Endothelial cell of umbilical vein (primary cell): ENCODE data around the gene ZNF202. TPM values are rescaled to one million over a fixed set of nuclear protein-coding genes. Genes with fewer than 3 reads are reported as not detected.
A peak's percentile ranks its signal among the peaks of the same experiment; 100 is the strongest.

ENCODE experiments used
- BruUV-seq: library from RNA; stranded (reverse); fragments of 400-500 nt; replicated peaks from 2 replicates; lab custom pipeline; 2021; lab: Mats Ljungman, UMichigan
- CTCF ChIA-PET: fragments of 300-600, 350-600 bp; sonication (Branson Sonifier 250); formaldehyde crosslinking; loops from one replicate; lab custom pipeline; 2021; ENCODE audit warnings: antibody characterized with exemption, inconsistent platforms; lab: Charles Lee
- POLR2A ChIA-PET: fragments of 300-600, 350-600 bp; sonication (Branson Sonifier 250); formaldehyde crosslinking; loops from one replicate; lab custom pipeline; 2021; ENCODE audit warnings: antibody characterized with exemption, inconsistent platforms; lab: Charles Lee
- DNase-seq: peaks from one replicate; pipeline ENCODE4 v3.0.0-alpha.2; 2011; ENCODE audit warnings: low read depth, low spot score
- FAIRE-seq: peaks from 2 replicates; lab custom pipeline; 2011; peaks lifted over from hg19 to GRCh38; lab: Jason Lieb, UNC
- H2AFZ ChIP-seq: 2 replicates; pipeline ENCODE4 v1.6.0; 2012; ENCODE audit warnings: low read depth, low read length, control low read depth, inconsistent platforms
- H3K27ac ChIP-seq: 2 replicates; pipeline ENCODE4 v1.5.1; 2011; ENCODE audit warnings: low read depth, mild to moderate bottlenecking, control low read depth, low read length, moderate library complexity; ENCODE audit not compliant: insufficient read depth
- H3K27me3 ChIP-seq, 2 experiments: 2 replicates each; pipeline versions ENCODE4 v1.6.0 to v1.6.1; 2011; ENCODE audit warnings: low read length in 2 of 2, mixed read lengths in 1 of 2; ENCODE audit not compliant: control insufficient read depth in 2 of 2, insufficient read depth in 2 of 2
- H3K36me3 ChIP-seq, 2 experiments: 2 replicates in 1 of 2; 3 replicates in 1 of 2; pipeline ENCODE4 v1.5.1; 2011; ENCODE audit warnings: low read length in 2 of 2, mild to moderate bottlenecking in 1 of 2, moderate library complexity in 1 of 2; ENCODE audit not compliant: control insufficient read depth in 2 of 2, insufficient read depth in 2 of 2; ENCODE audit errors: extremely low read depth in 1 of 2
- H3K4me1 ChIP-seq: 3 replicates; pipeline ENCODE4 v1.5.1; 2011; ENCODE audit warnings: mild to moderate bottlenecking, low read length; ENCODE audit not compliant: control insufficient read depth, insufficient read depth; ENCODE audit errors: extremely low read depth
- H3K4me2 ChIP-seq: 2 replicates; pipeline ENCODE4 v1.6.1; 2011; ENCODE audit warnings: low read length, control low read depth, mixed read lengths; ENCODE audit not compliant: insufficient read depth
- H3K4me3 ChIP-seq, 3 experiments: fragments of 200-600 bp in 1 of 3; sonication (generic), shearing (Covaris generic) in 1 of 3; replicated peaks in 1 of 3; 2 replicates each; pipeline ENCODE4 v1.5.1; 2011 to 2016; ENCODE audit warnings: control low read depth in 3 of 3, low read length in 3 of 3, mild to moderate bottlenecking in 2 of 3, inconsistent platforms in 1 of 3, low read depth in 1 of 3, moderate library complexity in 1 of 3; ENCODE audit not compliant: insufficient read depth in 1 of 3
- H3K79me2 ChIP-seq: 2 replicates; pipeline ENCODE4 v1.6.0; 2012; ENCODE audit warnings: low read length, inconsistent platforms; ENCODE audit not compliant: control insufficient read depth, insufficient read depth
- H3K9ac ChIP-seq: replicated peaks from 2 replicates; pipeline ENCODE3; 2011; ENCODE audit warnings: low read length, control low read depth; ENCODE audit not compliant: insufficient read depth; ENCODE audit errors: extremely low read depth
- H3K9me1 ChIP-seq: replicated peaks from 3 replicates; pipeline ENCODE4 v1.6.0; 2011; ENCODE audit warnings: mild to moderate bottlenecking, low read length; ENCODE audit not compliant: control insufficient read depth, insufficient read depth; ENCODE audit errors: extremely low read depth
- H3K9me3 ChIP-seq: replicated peaks from 2 replicates; pipeline ENCODE4 v1.5.1; 2012; ENCODE audit warnings: low read length, inconsistent platforms; ENCODE audit not compliant: control insufficient read depth, insufficient read depth
- H4K20me1 ChIP-seq: replicated peaks from 2 replicates; pipeline ENCODE3; 2011; ENCODE audit warnings: mild to moderate bottlenecking, low read length; ENCODE audit not compliant: control insufficient read depth, insufficient read depth; ENCODE audit errors: extremely low read depth
- EZH2 ChIP-seq: IDR thresholded peaks from 2 replicates; pipeline ENCODE4 v1.6.1; 2012; ENCODE audit warnings: borderline replicate concordance, low read depth, mild to moderate bottlenecking, moderate library complexity, low read length, inconsistent platforms; ENCODE audit not compliant: severe bottlenecking
- FOS ChIP-seq: IDR thresholded peaks from 2 replicates; pipeline ENCODE4 v1.6.1; 2011; ENCODE audit warnings: mild to moderate bottlenecking, low read length, moderate library complexity, borderline replicate concordance; ENCODE audit not compliant: insufficient read depth
- GATA2 ChIP-seq: IDR thresholded peaks from 2 replicates; pipeline ENCODE4 v1.7.0; 2011; ENCODE audit warnings: low read depth, mild to moderate bottlenecking, moderate library complexity, mixed read lengths, low read length; ENCODE audit not compliant: insufficient read length, insufficient read depth
- JUN ChIP-seq: IDR thresholded peaks from 2 replicates; pipeline ENCODE4 v1.6.1; 2011; ENCODE audit warnings: borderline replicate concordance, low read depth; ENCODE audit not compliant: insufficient read length, insufficient read depth
- MYC ChIP-seq: IDR thresholded peaks from one replicate; pipeline ENCODE4 v1.6.1; 2011; ENCODE audit warnings: mild to moderate bottlenecking, low read depth, low read length
- POLR2A ChIP-seq: IDR thresholded peaks from 2 replicates; pipeline ENCODE4 v1.6.1; 2012; ENCODE audit warnings: low read depth, mild to moderate bottlenecking, control low read depth, low read length
- POLR2AphosphoS5 ChIP-seq: IDR thresholded peaks from 2 replicates; pipeline ENCODE4 v1.6.1; 2012; ENCODE audit warnings: low read depth, mild to moderate bottlenecking, control low read depth, low read length, moderate library complexity; ENCODE audit not compliant: insufficient read depth
- dilution Hi-C: fragments of 300-500 bp; cut with MboI; formaldehyde crosslinking; loops from one replicate; pipeline ENCODE4 v1.15.0; 2019; ENCODE audit warnings: low sequenced_read_pairs; ENCODE audit not compliant: extremely low pct_ligation_motif_present
- intact Hi-C: fragments of 100-400 bp; cut with micrococcal nuclease; formaldehyde crosslinking; loops from one replicate; pipeline ENCODE4 v1.10.0; 2022
- polyA plus RNA-seq, 4 experiments: library from polyadenylated mRNA; depleted of rRNA in 3 of 4; stranded (reverse) in 3 of 4; unstranded in 1 of 4; fragments of >200 nt; gene quantifications; 2 replicates each; pipeline versions ENCODE4 v1.2.1 to v1.2.3, GENCODE V29; 2011 to 2012; ENCODE audit warnings: missing spikeins in 1 of 4
- total RNA-seq: library from RNA; stranded (reverse); gene quantifications from 2 replicates; pipeline ENCODE4 v1.2.3, GENCODE V29; 2021
- TF ChIP-seq, protein P1 (sequence below), 2 donors: IDR thresholded peaks; 1 replicate in 1 of 2; 2 replicates in 1 of 2; pipeline ENCODE4 v1.5.1; 2011; ENCODE audit warnings: low read length in 2 of 2, mild to moderate bottlenecking in 2 of 2, moderate library complexity in 2 of 2, control low read depth in 1 of 2, inconsistent platforms in 1 of 2, low read depth in 1 of 2; ENCODE audit not compliant: insufficient read depth in 1 of 2; ENCODE audit errors: extremely low read depth in 1 of 2
- TF ChIP-seq, protein P2 (sequence below): IDR thresholded peaks from 2 replicates; pipeline ENCODE4 v1.6.1; 2011; ENCODE audit not compliant: insufficient read depth, insufficient read length

ZNF202 gene
- total and polyA plus RNA-seq, 2 donors (not counting 3 experiments of a cell fraction or from before 2014, with no cell fraction given) = 6.5 to 12.3 TPM

DNA sequence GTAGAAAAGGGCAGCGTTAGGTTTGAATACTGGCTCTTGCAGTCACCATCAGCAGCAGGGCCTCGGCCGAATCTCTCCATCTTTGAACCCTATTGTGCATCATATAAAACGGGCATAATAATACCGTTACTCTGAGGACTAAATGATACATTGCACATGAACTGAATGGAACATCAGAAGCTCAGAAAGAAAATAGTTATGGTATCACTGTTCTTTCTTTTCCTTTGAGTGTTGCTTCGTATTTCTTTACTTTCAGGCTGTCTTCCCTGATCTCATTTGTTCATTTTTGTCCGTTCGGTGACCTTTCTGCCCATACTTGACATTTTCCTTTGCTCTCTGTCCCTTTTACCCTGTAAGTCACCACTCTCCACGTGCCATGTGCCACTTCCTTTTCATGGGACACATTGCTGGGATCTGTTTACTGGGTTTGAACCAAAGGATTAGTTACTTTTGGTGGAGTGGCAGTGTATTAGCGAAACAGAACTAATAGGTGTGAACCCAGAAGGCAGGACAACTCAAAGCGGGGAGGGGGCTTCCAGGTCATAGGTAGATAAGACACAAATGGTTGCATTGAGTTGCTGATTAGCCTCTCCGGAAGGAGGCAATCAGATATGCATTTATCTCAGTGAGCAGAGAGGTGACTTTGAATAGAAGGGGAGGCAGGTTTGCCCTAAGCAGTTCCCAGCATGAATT is 717 bp upstream of the ZNF202 start:
- no peak for DNase-seq
- TSS peak; percentile 82 for BruUV-seq

More for the DNA sequence above, 717 bp upstream of the ZNF202 start:
- peaks cover 14% of the 10 kb centered on the region for H3K4me1 ChIP-seq
- no peak for FAIRE-seq
- H3K4me2 ChIP-seq = peak overlapping the region; percentile 85
- peak overlapping the region; percentile 10 for H3K27ac ChIP-seq
- H2AFZ ChIP-seq = peak overlapping the region; percentile 91
- POLR2A ChIA-PET = no interaction called here
- peaks cover 0 to 2% of the 10 kb centered on the region in 2 experiments for H3K36me3 ChIP-seq
- TF ChIP-seq POLR2A = no peak
- TF ChIP-seq, protein P1, sequence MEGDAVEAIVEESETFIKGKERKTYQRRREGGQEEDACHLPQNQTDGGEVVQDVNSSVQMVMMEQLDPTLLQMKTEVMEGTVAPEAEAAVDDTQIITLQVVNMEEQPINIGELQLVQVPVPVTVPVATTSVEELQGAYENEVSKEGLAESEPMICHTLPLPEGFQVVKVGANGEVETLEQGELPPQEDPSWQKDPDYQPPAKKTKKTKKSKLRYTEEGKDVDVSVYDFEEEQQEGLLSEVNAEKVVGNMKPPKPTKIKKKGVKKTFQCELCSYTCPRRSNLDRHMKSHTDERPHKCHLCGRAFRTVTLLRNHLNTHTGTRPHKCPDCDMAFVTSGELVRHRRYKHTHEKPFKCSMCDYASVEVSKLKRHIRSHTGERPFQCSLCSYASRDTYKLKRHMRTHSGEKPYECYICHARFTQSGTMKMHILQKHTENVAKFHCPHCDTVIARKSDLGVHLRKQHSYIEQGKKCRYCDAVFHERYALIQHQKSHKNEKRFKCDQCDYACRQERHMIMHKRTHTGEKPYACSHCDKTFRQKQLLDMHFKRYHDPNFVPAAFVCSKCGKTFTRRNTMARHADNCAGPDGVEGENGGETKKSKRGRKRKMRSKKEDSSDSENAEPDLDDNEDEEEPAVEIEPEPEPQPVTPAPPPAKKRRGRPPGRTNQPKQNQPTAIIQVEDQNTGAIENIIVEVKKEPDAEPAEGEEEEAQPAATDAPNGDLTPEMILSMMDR (IDR thresholded peaks at IDR 0.05; ENCODE audit: extremely low read depth in 1 of 2, insufficient read depth in 1 of 2, low read depth in 1 of 2, low read length in 2 of 2) = no peak
- TF ChIP-seq, protein P2, sequence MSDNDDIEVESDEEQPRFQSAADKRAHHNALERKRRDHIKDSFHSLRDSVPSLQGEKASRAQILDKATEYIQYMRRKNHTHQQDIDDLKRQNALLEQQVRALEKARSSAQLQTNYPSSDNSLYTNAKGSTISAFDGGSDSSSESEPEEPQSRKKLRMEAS = no peak
- no peak for TF ChIP-seq EZH2
- TF ChIP-seq GATA2 = no peak
- TF ChIP-seq POLR2AphosphoS5 = no peak
- TF ChIP-seq JUN = no peak
- no peak for TF ChIP-seq MYC
- TF ChIP-seq FOS = no peak
- H3K4me3 ChIP-seq = peak overlapping the region; percentile 58 to 89 (median 64)
- H3K9me3 ChIP-seq = no peaks in the 10 kb centered on the region
- peaks cover 0 to 3% of the 10 kb centered on the region in 2 experiments for H3K27me3 ChIP-seq
- H3K9me1 ChIP-seq = no peaks in the 10 kb centered on the region
- no peaks in the 10 kb centered on the region for H4K20me1 ChIP-seq
- intact Hi-C loops (loop anchor here (5.0 kb wide), 2 partner anchors 435 to 455 kb away; no protein-coding TSS in a partner anchor), dilution Hi-C loops (no loop called here)
- CTCF ChIA-PET = interaction anchor here (0.8 to 1.0 kb wide), 3 partner anchors 14 to 452 kb away, joined by 3 to 4 read pairs (median 3); no protein-coding TSS in a partner anchor
- peak overlapping the region; percentile 78 for H3K9ac ChIP-seq
- H3K79me2 ChIP-seq = peaks cover 39% of the 10 kb centered on the region
